GM21360 (cell line): ENCODE results near the gene MAD2L1BP.
A peak's percentile ranks its signal among the peaks of the same experiment; 100 is the strongest.

Experiments used
- ATAC-seq: cut with Tn5 transposase; IDR thresholded peaks from one replicate; pipeline ENCODE4 v1.9.1; 2021; ENCODE audit warnings: mild to moderate bottlenecking, moderate library complexity; ENCODE audit not compliant: unreplicated experiment

The MAD2L1BP gene

GRCh38 chr6:43665376-43665775 is 29.7 kb downstream of the MAD2L1BP start:
- ATAC-seq = no peak

GRCh38 chr6:43666196-43666920 is 30.7 kb downstream of the MAD2L1BP start:
- no peak for ATAC-seq

- peak; percentile 39 for ATAC-seq
These were observed 31.9 kb downstream of the MAD2L1BP start for GRCh38 chr6:43667245-43668150.

- peak; percentile 40 for ATAC-seq
These were observed 32.8 kb downstream of the MAD2L1BP start for GRCh38 chr6:43668151-43669028.

GRCh38 chr6:43669050-43669921 is 33.6 kb downstream of the MAD2L1BP start:
- no peak for ATAC-seq

- no peak for ATAC-seq
These were observed 34.4 kb downstream of the MAD2L1BP start for GRCh38 chr6:43669922-43670622.

GRCh38 chr6:43670623-43670986 is 35.0 kb downstream of the MAD2L1BP start:
- no peak for ATAC-seq

- ATAC-seq = no peak
These were observed 35.6 kb downstream of the MAD2L1BP start for GRCh38 chr6:43671011-43671800.

GRCh38 chr6:43671801-43672690 is 36.4 kb downstream of the MAD2L1BP start:
- ATAC-seq = no peak

- ATAC-seq = no peak
These were observed 37.9 kb downstream of the MAD2L1BP start for GRCh38 chr6:43673444-43674084.

GRCh38 chr6:43674291-43674690 is 38.7 kb downstream of the MAD2L1BP start:
- ATAC-seq = no peak

- no peak for ATAC-seq
These were observed 39.3 kb downstream of the MAD2L1BP start for GRCh38 chr6:43674921-43675320.

- ATAC-seq = no peak
These were observed 41.4 kb downstream of the MAD2L1BP start for GRCh38 chr6:43676962-43677606.

GRCh38 chr6:43677759-43678158 is 42.1 kb downstream of the MAD2L1BP start:
- no peak for ATAC-seq

- no peak for ATAC-seq
These were observed 42.7 kb downstream of the MAD2L1BP start for GRCh38 chr6:43678341-43678740.

- no peak for ATAC-seq
These were observed 43.4 kb downstream of the MAD2L1BP start for GRCh38 chr6:43679057-43679456.
